ENCODE measurements around the gene CFTR.

DNA sequence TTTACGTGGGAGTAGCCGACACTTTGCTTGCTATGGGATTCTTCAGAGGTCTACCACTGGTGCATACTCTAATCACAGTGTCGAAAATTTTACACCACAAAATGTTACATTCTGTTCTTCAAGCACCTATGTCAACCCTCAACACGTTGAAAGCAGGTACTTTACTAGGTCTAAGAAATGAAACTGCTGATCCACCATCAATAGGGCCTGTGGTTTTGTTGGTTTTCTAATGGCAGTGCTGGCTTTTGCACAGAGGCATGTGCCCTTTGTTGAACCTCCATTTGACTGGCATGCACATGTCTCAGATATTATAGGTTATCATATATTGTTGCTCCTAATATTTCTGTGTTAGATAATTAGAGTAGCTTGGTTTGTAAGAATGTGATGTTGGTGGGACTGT lies 123.8 kb downstream of the CFTR start:
- no peak for TF ChIP-seq MTF1 (CRISPR knock-in tag; IDR thresholded peaks at IDR 0.05; ENCODE audit: borderline replicate concordance)
- TF ChIP-seq, protein P1, sequence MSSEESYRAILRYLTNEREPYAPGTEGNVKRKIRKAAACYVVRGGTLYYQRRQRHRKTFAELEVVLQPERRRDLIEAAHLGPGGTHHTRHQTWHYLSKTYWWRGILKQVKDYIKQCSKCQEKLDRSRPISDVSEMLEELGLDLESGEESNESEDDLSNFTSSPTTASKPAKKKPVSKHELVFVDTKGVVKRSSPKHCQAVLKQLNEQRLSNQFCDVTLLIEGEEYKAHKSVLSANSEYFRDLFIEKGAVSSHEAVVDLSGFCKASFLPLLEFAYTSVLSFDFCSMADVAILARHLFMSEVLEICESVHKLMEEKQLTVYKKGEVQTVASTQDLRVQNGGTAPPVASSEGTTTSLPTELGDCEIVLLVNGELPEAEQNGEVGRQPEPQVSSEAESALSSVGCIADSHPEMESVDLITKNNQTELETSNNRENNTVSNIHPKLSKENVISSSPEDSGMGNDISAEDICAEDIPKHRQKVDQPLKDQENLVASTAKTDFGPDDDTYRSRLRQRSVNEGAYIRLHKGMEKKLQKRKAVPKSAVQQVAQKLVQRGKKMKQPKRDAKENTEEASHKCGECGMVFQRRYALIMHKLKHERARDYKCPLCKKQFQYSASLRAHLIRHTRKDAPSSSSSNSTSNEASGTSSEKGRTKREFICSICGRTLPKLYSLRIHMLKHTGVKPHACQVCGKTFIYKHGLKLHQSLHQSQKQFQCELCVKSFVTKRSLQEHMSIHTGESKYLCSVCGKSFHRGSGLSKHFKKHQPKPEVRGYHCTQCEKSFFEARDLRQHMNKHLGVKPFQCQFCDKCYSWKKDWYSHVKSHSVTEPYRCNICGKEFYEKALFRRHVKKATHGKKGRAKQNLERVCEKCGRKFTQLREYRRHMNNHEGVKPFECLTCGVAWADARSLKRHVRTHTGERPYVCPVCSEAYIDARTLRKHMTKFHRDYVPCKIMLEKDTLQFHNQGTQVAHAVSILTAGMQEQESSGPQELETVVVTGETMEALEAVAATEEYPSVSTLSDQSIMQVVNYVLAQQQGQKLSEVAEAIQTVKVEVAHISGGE (CRISPR knock-in tag; IDR thresholded peaks at IDR 0.05) = no peak
- no peak for TF ChIP-seq DNMT1 (IDR thresholded peaks at IDR 0.05)
- TF ChIP-seq U2AF1 (optimal IDR thresholded peaks at IDR 0.05; ENCODE audit: low read depth, low read length) = no peak
- TF ChIP-seq FIP1L1 (IDR thresholded peaks at IDR 0.05; ENCODE audit: low read depth, low read length, poor library complexity, severe bottlenecking) = no peak
- TF ChIP-seq, protein P2, sequence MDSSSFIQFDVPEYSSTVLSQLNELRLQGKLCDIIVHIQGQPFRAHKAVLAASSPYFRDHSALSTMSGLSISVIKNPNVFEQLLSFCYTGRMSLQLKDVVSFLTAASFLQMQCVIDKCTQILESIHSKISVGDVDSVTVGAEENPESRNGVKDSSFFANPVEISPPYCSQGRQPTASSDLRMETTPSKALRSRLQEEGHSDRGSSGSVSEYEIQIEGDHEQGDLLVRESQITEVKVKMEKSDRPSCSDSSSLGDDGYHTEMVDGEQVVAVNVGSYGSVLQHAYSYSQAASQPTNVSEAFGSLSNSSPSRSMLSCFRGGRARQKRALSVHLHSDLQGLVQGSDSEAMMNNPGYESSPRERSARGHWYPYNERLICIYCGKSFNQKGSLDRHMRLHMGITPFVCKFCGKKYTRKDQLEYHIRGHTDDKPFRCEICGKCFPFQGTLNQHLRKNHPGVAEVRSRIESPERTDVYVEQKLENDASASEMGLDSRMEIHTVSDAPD (CRISPR knock-in tag; IDR thresholded peaks at IDR 0.05) = no peak
- TF ChIP-seq, protein P3, sequence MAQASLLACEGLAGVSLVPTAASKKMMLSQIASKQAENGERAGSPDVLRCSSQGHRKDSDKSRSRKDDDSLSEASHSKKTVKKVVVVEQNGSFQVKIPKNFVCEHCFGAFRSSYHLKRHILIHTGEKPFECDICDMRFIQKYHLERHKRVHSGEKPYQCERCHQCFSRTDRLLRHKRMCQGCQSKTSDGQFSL (CRISPR knock-in tag; IDR thresholded peaks at IDR 0.05) = no peak
- TF ChIP-seq, protein P3 (tag; IDR thresholded peaks at IDR 0.05) = no peak
- TF ChIP-seq ZNF57 (CRISPR knock-in tag; IDR thresholded peaks at IDR 0.05) = no peak
- TF ChIP-seq, protein P4, sequence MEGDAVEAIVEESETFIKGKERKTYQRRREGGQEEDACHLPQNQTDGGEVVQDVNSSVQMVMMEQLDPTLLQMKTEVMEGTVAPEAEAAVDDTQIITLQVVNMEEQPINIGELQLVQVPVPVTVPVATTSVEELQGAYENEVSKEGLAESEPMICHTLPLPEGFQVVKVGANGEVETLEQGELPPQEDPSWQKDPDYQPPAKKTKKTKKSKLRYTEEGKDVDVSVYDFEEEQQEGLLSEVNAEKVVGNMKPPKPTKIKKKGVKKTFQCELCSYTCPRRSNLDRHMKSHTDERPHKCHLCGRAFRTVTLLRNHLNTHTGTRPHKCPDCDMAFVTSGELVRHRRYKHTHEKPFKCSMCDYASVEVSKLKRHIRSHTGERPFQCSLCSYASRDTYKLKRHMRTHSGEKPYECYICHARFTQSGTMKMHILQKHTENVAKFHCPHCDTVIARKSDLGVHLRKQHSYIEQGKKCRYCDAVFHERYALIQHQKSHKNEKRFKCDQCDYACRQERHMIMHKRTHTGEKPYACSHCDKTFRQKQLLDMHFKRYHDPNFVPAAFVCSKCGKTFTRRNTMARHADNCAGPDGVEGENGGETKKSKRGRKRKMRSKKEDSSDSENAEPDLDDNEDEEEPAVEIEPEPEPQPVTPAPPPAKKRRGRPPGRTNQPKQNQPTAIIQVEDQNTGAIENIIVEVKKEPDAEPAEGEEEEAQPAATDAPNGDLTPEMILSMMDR (IDR thresholded peaks at IDR 0.05 in 2 of 3, conservative IDR thresholded peaks at IDR 0.05 in 1 of 3; ENCODE audit: insufficient read depth in 2 of 3, low read depth in 1 of 3, low read length in 3 of 3) = no peak
- TF ChIP-seq GABPA (tag; conservative IDR thresholded peaks at IDR 0.05; ENCODE audit: low read depth) = no peak
- TF ChIP-seq, protein P5, sequence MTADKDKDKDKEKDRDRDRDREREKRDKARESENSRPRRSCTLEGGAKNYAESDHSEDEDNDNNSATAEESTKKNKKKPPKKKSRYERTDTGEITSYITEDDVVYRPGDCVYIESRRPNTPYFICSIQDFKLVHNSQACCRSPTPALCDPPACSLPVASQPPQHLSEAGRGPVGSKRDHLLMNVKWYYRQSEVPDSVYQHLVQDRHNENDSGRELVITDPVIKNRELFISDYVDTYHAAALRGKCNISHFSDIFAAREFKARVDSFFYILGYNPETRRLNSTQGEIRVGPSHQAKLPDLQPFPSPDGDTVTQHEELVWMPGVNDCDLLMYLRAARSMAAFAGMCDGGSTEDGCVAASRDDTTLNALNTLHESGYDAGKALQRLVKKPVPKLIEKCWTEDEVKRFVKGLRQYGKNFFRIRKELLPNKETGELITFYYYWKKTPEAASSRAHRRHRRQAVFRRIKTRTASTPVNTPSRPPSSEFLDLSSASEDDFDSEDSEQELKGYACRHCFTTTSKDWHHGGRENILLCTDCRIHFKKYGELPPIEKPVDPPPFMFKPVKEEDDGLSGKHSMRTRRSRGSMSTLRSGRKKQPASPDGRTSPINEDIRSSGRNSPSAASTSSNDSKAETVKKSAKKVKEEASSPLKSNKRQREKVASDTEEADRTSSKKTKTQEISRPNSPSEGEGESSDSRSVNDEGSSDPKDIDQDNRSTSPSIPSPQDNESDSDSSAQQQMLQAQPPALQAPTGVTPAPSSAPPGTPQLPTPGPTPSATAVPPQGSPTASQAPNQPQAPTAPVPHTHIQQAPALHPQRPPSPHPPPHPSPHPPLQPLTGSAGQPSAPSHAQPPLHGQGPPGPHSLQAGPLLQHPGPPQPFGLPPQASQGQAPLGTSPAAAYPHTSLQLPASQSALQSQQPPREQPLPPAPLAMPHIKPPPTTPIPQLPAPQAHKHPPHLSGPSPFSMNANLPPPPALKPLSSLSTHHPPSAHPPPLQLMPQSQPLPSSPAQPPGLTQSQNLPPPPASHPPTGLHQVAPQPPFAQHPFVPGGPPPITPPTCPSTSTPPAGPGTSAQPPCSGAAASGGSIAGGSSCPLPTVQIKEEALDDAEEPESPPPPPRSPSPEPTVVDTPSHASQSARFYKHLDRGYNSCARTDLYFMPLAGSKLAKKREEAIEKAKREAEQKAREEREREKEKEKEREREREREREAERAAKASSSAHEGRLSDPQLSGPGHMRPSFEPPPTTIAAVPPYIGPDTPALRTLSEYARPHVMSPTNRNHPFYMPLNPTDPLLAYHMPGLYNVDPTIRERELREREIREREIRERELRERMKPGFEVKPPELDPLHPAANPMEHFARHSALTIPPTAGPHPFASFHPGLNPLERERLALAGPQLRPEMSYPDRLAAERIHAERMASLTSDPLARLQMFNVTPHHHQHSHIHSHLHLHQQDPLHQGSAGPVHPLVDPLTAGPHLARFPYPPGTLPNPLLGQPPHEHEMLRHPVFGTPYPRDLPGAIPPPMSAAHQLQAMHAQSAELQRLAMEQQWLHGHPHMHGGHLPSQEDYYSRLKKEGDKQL (CRISPR knock-in tag; IDR thresholded peaks at IDR 0.05; ENCODE audit: borderline replicate concordance) = no peak
- TF ChIP-seq EZH2 (IDR thresholded peaks at IDR 0.05; ENCODE audit: borderline replicate concordance, low read depth, low read length) = no peak
- TF ChIP-seq NRF1 (conservative IDR thresholded peaks at IDR 0.05 in 1 of 2, IDR thresholded peaks at IDR 0.05 in 1 of 2) = no peak
- TF ChIP-seq, protein P6, sequence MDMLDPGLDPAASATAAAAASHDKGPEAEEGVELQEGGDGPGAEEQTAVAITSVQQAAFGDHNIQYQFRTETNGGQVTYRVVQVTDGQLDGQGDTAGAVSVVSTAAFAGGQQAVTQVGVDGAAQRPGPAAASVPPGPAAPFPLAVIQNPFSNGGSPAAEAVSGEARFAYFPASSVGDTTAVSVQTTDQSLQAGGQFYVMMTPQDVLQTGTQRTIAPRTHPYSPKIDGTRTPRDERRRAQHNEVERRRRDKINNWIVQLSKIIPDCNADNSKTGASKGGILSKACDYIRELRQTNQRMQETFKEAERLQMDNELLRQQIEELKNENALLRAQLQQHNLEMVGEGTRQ (CRISPR knock-in tag; IDR thresholded peaks at IDR 0.05) = no peak
